Activated CD4-positive, CD25-positive, alpha-beta regulatory T cell treated with anti-CD3 and anti-CD28 coated beads, Interleukin-2, amount 50 U/mL, for 24 hours (primary cell): ENCODE data around the gene TEP1.

Experiments
- ATAC-seq, 2 donors: fragments of 150-1000 bp; cut with Tn5 transposase; one replicate each; pipeline ENCODE4 v1.10.0; 2021; ENCODE audit warnings: mild to moderate bottlenecking in 1 of 2, moderate library complexity in 1 of 2

The TEP1 gene

DNA sequence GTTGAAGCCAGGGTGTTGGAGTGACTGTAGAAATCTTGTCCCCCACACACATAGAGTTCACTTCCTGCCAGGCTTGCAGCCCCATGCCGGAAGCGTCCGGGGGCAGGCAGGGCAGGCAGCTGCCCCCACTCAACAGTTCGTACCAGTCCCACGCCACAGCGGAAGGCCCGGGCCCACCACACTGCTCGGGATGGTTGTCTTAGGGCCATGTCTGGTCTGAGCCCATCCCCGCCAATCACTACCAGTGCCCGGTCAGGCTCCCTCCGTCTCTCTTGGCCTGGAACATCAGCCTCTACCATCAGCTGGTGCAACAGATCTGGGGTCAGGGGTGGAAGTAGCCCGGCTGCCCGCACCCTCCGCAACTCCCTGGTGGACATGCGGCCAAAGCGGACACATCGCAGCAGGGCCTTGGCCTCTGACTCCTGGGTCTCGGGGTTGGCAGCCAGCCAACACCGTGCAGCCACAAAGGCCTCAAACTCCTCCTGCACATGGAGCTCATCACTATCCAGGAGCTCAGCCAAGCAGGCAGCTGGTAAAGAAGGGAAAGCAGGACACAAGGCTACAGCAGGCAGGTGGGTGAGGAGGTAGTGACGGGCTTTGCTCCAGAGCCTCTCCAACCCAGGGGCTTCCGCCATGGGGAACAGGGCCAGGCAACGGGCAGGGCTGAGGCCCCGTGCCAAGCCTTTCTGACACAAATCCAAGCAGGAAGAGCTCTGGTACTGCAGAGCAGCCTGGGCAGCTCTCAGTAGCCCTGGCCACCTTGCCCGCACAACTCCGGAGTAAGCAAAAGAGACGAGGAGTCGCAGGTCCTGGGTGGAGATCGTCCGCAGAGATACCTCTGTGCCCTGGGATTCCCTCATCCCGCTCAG lies 16.7 kb upstream of the TEP1 start:
- peak in 1 of 2 donors; percentile 10 for ATAC-seq

DNA sequence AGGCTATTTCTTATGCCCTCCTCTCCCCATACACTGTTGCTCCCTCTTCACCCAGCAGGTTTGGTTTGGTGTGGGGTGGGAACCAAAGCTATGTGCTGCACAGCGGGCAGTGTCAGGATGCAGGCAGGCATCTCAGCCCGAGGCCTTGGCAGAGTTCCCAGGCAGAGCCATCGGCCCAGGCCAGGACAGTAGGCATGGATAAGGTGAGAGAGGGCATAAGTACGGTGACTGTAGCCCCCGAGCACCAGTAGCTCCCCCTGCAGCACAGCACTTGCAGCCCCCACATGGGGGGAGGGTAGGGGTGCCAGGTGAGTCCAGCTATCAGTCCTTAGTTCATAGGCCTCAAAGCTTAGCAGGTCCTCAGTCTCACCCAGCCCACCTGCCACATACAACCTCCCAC lies 15.5 kb upstream of the TEP1 start:
- ATAC-seq = no peak

DNA sequence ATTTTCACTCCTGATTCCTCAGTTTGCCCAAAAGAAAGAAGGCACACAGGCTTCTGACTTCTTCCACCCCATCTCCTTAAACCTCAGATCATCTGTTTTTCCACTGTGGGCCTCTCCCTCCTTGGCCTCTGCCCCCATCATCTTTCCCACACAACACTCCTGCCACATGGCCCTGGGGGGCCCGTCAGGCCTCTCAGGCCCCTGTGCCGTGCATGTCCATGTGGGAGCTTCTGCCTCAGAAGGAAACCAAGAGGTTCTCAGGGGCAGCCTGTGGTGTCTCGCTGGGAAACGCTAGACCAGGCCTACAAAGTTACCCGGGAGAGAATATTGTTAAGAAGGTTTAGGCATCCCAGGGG lies 14.7 kb upstream of the TEP1 start:
- no peak for ATAC-seq

DNA sequence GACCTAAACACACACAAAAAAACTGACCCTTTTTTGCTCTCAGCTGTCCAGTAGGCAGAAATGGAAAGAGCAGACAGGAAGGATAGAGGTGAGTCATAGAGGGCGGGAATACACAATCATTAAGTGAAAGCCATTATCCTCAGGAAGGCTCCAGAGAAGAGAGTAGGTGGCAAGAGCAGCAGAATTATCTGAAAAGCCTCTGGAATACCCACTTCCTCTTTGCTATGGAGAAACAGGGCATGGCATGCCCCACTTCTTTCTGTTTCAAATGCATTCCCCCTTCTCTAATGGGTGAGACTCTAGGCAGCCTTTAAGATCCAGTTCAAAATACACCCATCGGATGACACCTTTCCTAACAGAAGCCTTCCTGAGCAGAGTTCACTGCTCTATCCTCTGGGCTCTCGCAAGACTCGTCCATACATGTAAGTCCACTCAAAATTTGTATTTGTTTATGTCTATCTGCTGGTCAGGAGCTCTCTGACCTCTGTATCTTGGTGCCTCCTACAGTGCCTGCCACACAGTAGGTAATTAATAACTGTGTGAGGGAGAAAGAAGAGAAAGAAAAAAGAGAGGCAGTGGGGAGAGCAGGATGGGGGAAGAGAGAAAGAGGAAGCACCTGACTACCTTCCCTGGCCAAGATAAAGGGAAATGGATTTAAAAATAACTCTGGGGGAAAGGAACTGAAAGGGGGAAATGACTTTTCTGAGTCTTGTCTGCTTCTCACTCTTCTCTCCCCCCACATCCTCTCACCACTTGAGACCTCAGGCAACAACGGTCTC lies 14.1 kb upstream of the TEP1 start:
- peak; percentile 33 to 48 for ATAC-seq

- no peak for ATAC-seq
Measured at GRCh38 chr14:20424851-20425250, 11.6 kb upstream of the TEP1 start.

DNA sequence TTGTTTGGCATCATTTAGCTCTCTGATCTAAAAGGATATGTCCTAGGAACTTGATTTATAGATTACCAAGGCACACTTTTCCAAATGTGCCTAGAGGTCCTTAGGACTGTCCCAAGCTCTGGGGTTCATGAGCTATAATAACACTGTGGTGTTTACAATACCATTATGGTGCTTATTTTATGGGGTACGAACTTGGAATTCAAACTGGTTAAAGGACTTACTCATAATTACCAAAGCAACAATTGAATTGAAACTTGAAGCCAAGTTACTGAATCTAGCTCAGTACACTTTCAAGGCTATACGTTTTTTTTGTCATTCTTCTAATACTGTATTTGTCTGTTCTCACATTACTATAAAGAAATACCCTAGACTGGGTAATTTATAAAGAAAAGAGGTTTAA lies 9.6 kb upstream of the TEP1 start:
- ATAC-seq = no peak

DNA sequence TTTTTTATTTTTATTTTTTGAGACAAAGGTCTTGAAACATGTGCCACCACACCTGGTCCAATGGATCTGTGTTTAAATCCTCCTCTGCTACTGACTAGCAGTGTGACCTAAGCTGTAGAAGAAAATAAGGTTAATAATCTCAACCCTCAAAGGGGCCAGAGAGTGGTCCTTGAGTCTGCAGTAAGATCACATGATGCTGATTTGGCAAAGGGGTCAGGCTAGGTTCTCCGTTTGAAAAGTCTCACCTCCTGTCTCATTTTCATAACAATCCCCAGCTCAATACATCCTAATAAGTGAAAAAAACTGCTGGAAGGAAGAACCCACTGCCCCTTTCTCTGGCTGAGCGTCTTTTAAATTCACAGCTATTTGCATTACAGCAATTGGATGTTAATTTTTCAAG lies 8.0 kb upstream of the TEP1 start:
- no peak for ATAC-seq

DNA sequence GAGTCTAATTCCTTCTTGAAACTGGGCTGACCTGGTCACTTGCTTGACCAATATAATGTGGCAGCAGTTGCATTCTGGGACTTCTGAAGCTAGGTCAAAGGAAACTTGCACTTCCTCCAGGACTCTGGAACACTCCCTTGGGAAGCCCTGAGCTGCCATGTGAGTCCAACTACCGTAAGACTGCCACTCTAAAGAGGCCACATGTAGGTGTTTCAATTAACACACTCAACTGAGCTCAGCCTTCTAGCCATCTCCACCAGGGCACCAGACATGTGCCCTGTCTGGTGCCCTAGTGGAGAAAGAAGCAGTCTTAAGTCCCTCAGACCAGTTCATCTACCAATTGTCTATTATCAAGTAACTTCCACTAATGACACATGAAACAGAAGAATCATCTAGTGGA lies 6.1 kb upstream of the TEP1 start:
- peak; percentile 34 to 35 for ATAC-seq

DNA sequence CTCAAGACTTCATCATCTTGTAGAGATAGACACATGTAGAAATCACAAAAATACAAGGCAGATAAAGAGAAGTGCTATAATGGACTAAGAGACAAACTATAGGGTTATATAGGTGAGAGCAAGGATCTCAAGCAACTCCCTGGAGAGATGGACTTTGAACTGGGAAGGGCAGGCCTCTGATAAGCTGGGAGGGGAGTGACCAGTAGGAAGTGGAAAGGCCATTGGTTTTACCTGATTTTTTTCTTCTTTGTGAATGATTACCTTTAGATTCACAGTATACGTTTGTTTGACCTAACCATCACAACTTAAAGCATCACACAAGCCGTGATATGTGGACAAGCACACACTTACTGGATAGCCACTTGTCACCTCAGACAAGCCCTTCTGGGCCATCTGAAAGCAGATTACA lies 5.2 kb upstream of the TEP1 start:
- ATAC-seq = no peak

DNA sequence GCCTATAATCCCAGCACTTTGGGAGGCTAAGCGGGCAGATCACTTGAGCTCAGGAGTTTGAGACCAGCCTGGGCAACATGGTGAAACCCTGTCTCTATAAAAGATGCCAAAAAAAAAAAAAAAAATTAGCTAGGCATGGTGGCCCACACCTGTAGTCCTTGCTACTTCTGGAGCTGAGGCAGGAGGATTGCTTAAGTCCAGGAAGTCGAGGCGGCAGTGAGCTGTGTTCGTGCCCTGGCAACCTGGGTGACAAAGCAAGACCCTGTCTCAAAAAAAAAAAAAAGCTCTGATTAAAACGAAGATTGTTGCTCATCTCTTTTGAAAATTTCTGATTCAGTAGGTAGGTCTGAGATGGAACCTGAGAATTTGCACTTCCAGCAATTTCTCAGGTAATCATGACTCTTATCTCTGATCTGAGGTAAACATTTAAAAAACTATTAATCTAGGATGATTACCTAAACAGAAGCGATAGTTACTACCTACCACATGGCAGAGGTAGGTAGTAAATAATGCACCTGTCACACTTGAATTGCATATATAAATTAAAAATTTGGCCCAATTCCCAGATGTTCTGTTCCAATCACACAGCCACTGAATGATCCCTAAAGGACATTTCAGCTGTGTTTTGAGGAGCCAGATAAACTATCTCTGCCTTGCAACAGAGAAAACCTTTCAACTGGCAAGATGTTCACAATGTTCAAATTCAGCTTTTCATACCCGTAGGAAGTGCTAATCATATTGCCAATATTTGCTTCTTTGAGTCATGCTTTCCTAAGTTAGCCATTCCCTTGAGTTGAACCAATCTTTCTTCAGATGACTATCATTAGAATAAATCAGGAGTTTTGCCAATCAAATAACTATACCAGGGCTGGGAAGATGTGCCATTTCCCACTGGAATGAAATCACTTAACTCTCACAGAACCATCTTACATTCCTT lies 4.2 kb upstream of the TEP1 start:
- no peak for ATAC-seq

DNA sequence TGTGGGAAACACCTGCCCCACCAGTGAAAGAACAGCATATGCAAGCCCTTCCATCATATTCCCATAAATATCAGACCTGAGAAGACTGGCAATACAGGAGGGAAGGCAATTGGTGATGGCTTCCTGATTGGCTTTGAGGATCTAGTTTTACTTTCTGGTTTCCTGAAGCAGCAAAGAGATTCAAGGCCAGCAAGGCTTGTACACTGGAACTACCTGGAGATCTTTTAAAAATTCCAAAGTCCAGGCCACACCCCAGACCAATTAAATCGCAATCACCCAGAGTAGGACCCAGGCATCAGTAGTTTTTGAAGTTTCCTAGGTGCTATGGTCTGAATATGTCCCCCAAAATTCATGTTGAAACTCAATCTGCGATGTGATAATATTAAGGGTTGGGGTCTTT lies 2.9 kb upstream of the TEP1 start:
- no peak for ATAC-seq

DNA sequence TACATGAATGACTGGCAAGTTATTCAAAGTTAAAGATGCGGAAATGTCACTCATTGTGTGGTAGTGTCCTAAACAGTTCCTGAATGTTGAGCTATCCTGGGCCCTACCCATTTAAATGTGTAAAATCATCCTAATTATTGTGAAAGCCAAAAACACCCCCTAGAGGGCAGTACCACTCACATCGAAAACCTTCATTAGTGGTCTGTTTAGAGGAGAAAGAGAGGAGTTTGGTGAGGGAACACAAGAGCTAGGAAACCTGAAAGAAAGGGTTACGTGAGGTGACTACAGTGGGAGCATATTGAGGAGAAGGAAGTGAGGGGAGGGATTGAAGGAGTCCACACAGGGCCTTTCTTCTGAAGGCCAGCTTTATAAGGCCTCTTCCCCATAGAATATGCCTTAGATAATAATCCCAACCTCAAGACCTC lies 2.5 kb upstream of the TEP1 start:
- peak in 1 of 2 donors; percentile 25 for ATAC-seq

GRCh38 chr14:20413744-20414082 lies 412 bp upstream of the TEP1 start:
- peak; percentile 27 to 30 for ATAC-seq

- ATAC-seq = peak; percentile 78 to 84
Measured at GRCh38 chr14:20412411-20412810, 890 bp downstream of the TEP1 start.

GRCh38 chr14:20409226-20409625 lies 4.1 kb downstream of the TEP1 start:
- ATAC-seq = no peak

DNA sequence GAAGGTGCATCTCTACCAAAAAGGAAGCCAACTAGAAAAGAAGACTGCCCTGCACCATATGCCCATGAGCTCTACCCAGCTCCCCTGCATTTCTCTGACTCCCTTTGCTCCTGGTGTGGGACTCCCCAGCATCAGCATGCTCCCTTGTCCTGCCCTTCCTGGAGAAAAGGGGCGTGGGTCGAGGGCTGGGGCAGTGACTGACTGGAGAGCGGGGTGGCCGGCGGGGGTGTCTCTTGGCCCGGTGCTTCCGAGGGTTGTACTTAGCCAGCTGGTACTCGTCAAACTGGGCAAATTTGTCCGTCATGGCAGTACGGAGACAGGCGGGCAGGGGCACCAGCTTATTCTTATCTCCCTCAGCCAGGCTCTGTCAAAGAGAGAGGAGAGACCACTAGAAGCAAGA lies 9.8 kb downstream of the TEP1 start:
- no peak for ATAC-seq

DNA sequence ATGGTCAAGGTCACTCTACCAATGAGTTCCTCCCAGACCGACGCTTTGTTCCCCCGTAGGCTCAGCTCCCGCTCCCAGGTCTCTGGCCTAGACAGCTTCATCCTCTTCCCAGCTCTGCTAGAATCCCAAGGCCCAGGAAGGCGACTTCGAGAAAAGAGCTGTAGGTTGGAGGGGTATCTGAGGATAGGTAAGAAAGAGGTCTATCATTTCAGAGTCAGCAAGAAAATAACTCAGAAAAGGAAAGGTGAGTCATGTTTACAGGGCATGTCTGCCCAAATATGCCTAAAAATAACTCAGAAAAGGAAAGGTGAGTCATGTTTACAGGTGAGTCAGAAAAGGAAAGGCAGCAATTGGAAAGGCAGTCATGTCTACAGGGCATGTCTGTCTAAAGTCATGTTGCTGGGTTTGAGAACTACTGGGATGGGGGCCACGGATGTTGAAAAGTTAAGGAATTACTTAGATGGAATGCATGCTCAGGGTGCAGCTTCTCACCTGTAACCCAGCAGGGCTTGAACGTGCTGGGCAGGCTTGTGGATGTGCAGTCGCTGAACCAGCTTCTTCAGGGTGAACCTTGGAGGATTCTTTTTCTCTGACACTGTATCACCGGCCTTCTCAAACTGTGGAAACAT lies 12.2 kb downstream of the TEP1 start:
- peak; percentile 90 to 91 for ATAC-seq

DNA sequence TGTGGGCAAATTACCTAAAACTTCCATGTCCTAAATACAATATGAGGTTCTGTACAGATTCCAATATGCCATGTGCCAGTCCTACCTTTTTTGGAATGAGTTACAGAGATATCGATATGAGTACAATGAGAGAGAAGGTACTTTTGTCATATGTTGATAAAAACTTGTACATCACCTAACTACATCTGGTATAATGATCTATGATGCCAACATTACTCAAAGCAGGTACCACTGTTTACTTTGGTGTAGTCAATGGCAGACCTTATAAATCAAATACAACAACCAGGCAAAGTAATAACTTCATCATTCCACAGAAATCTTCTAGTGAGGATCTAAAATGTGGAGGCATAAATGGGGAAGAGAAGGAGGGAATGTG lies 12.7 kb downstream of the TEP1 start:
- peak; percentile 81 to 88 for ATAC-seq

DNA sequence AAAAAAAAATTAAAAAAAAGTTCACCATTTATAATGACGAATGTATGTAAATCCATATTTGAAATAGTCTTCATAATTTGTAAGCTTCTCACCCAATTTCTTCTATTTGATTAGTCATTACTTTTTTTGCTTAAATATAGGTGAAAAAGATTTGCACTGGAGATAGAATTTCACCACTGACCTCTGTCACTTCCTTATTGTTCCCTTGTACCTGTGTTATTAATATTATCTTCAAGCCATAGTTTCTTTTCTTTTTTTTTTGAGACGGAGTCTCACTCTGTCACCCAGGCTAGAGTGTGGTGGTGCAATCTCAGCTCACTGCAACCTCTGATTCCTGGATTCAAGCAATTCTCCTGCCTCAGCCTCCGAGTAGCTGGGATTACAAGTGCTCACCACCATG lies 15.8 kb downstream of the TEP1 start:
- ATAC-seq = no peak

GRCh38 chr14:20391505-20391904 lies 21.8 kb downstream of the TEP1 start:
- ATAC-seq = no peak

DNA sequence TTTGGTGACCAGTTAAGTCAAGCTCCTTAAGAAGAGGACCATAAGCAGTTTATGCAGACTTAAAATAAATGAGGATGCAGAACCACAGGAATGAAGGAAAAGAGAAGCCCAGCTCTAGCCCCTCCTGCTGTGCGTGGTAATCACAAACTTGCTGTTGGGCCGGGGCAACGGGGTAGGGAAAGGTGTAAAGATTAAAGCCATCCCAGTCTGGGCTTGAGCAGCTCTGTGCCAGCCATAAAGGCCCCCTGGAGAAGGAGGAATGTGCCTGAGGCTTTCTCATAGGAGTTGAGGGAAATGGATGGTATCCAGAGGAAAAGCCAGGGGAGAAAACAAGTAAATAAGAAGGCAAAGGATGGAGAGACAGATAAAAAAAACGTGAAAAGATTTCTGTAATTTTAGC lies 25.1 kb downstream of the TEP1 start:
- no peak for ATAC-seq

DNA sequence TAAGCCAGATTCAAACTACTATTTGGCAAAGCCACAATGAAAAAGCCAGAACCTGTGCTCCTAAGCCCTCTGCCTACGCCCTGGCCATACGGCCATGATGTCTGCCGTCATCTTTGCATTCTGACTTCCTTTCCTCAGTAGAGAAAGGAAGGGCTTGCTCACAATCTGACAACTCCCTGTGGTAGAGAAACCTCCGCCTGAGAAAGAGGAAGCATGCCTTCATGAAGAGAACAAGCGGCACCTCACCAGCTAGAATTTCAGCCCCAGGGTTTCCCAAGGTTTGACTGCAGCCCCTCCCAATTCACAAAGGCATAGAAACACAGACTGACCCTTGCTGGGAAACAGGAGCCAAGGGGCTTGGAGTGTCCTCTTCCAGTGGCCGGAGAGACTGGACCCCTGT lies 25.7 kb downstream of the TEP1 start:
- ATAC-seq = no peak
